Measurements from ENCODE around the gene PAX9.

Gene PAX9

DNA sequence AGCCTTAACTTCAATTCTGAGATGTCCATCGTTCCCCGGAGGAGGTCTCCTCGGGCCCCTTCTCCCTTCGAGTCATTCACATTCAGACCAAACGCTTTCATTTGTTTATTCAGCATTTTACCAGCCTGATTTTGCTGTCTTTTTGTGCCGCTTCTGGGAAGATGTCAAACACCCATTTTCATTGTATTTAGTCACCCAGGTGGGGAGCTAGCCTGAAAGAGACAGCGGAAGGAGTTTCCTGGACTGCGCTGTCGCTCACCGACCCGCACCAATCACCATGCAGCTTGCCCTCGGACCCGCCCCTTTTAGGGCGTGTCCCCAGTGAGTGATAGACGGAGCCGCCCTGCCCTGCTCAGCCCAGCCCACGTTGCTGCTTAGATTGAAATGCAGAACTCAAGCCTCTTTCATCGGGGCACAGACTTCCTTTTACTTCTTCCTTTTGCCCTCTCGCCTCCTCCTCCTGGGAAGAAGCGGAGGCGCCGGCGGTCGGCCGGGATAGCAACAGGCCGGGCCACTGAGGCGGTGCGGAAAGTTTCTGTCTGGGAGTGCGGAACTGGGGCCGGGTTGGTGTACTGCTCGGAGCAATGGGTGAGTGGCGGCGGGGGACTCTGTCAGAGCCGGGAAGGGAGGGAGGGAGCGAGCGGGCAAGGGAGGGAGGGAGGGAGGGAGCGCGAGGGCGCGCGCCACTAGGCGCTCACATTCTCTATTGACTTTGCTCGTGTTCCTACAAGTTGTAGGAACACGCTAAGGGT lies at the start of gene PAX9:
Gene PAX9 (plus strand): TSS at position 355 of the 752 bp plus-strand sequence. CDS start 230 bp downstream, at position 585.
- peak within 1 kb of the TSS; percentile 57; the same call in 1 of the 2 replicates for H3K9ac ChIP-seq (ENCODE audit: low read depth, low read length)
- no peaks in the 10 kb centered on the region for H3K9me3 ChIP-seq (ENCODE audit: control insufficient read depth, insufficient read depth, low read length)
- H3K4me1 ChIP-seq (ENCODE audit: insufficient read depth, low read length), result peaks cover 9% of the 10 kb centered on the region; the same call in 1 of the 2 replicates
- no peaks in the 10 kb centered on the region for H3K36me3 ChIP-seq (ENCODE audit: insufficient read depth, low read length)

- Histone ChIP-seq H3K4me1 (ENCODE audit: insufficient read depth, low read length) (no peaks in the 10 kb centered on the region), H3K9me3 (ENCODE audit: control insufficient read depth, insufficient read depth, low read length) (peaks cover 3% of the 10 kb centered on the region; the same call in 1 of the 2 replicates), H3K9ac (ENCODE audit: low read depth, low read length) (no peak overlapping the region), H3K36me3 (ENCODE audit: insufficient read depth, low read length) (no peaks in the 10 kb centered on the region)
These were observed 43.8 kb upstream of the PAX9 start for GRCh38 chr14:36617824-36618223.

DNA sequence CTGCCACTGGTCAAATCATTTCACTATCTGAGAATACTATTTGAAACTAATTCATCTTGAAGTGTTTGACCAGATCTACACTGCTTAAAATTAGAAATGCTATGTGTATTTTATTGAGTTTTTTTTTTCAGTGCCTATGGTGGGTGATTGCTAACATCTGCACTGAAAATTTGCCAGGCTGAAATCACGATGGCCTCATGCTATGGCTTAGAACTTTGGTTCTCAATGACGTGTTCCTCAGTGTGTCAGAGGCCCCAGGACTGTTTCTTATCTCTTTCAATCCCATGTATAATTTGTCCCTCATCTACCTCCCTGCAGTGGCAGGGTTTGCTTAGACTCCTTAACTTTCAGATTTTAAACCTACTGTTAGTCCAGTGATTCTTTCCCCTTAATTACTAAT lies 43.0 kb upstream of the PAX9 start:
- Histone ChIP-seq H3K9me3 (ENCODE audit: control insufficient read depth, insufficient read depth, low read length) (peaks cover 3% of the 10 kb centered on the region; the same call in 1 of the 2 replicates), H3K9ac (ENCODE audit: low read depth, low read length) (no peak overlapping the region), H3K4me1 (ENCODE audit: insufficient read depth, low read length) (no peaks in the 10 kb centered on the region), H3K36me3 (ENCODE audit: insufficient read depth, low read length) (no peaks in the 10 kb centered on the region)

DNA sequence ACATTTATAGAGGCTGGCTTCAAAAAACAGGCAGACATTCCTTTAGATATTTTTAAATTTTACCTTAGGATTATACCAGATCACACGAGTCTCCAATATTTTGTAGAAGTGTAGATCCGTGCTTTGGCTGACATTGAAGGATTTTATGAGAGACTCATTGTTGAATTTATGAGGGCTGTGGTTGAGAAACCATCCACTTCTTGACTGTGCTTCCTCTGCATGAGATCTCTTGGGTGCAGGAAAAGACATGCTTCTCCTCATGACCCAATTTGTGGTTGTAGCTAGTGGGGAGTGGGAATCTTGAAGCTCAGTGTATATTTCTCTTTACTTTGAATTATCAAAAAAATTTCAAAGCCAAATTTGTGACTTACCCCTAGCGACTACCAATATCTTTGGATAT lies 42.5 kb upstream of the PAX9 start:
- H3K9me3 ChIP-seq (ENCODE audit: control insufficient read depth, insufficient read depth, low read length), result peaks cover 3% of the 10 kb centered on the region; the same call in 1 of the 2 replicates
- no peak overlapping the region for H3K9ac ChIP-seq (ENCODE audit: low read depth, low read length)
- H3K4me1 ChIP-seq (ENCODE audit: insufficient read depth, low read length), result no peaks in the 10 kb centered on the region
- H3K36me3 ChIP-seq (ENCODE audit: insufficient read depth, low read length), result no peaks in the 10 kb centered on the region

- no peak overlapping the region for H3K9ac ChIP-seq (ENCODE audit: low read depth, low read length)
- no peaks in the 10 kb centered on the region for H3K4me1 ChIP-seq (ENCODE audit: insufficient read depth, low read length)
- H3K9me3 ChIP-seq (ENCODE audit: control insufficient read depth, insufficient read depth, low read length), result peaks cover 3% of the 10 kb centered on the region; the same call in 1 of the 2 replicates
- H3K36me3 ChIP-seq (ENCODE audit: insufficient read depth, low read length), result no peaks in the 10 kb centered on the region
These were observed 41.8 kb upstream of the PAX9 start for GRCh38 chr14:36619853-36620252.

- Histone ChIP-seq H3K9me3 (ENCODE audit: control insufficient read depth, insufficient read depth, low read length) (peaks cover 3% of the 10 kb centered on the region; the same call in 1 of the 2 replicates), H3K36me3 (ENCODE audit: insufficient read depth, low read length) (no peaks in the 10 kb centered on the region), H3K9ac (ENCODE audit: low read depth, low read length) (no peak overlapping the region), H3K4me1 (ENCODE audit: insufficient read depth, low read length) (no peaks in the 10 kb centered on the region)
These were observed 36.6 kb upstream of the PAX9 start for GRCh38 chr14:36625014-36625413.

- H3K9ac ChIP-seq (ENCODE audit: low read depth, low read length), result no peak overlapping the region
- H3K36me3 ChIP-seq (ENCODE audit: insufficient read depth, low read length), result no peaks in the 10 kb centered on the region
- H3K4me1 ChIP-seq (ENCODE audit: insufficient read depth, low read length), result no peaks in the 10 kb centered on the region
- H3K9me3 ChIP-seq (ENCODE audit: control insufficient read depth, insufficient read depth, low read length), result peaks cover 3% of the 10 kb centered on the region; the same call in 1 of the 2 replicates
These were observed 36.2 kb upstream of the PAX9 start for GRCh38 chr14:36625436-36625835.

GRCh38 chr14:36626151-36626550 lies 35.5 kb upstream of the PAX9 start:
- Histone ChIP-seq H3K9me3 (ENCODE audit: control insufficient read depth, insufficient read depth, low read length) (peaks cover 3% of the 10 kb centered on the region; the same call in 1 of the 2 replicates), H3K4me1 (ENCODE audit: insufficient read depth, low read length) (no peaks in the 10 kb centered on the region), H3K36me3 (ENCODE audit: insufficient read depth, low read length) (no peaks in the 10 kb centered on the region), H3K9ac (ENCODE audit: low read depth, low read length) (no peak overlapping the region)

GRCh38 chr14:36627981-36628380 lies 33.7 kb upstream of the PAX9 start:
- H3K9ac ChIP-seq (ENCODE audit: low read depth, low read length), result no peak overlapping the region
- no peaks in the 10 kb centered on the region for H3K4me1 ChIP-seq (ENCODE audit: insufficient read depth, low read length)
- H3K9me3 ChIP-seq (ENCODE audit: control insufficient read depth, insufficient read depth, low read length), result no peaks in the 10 kb centered on the region
- no peaks in the 10 kb centered on the region for H3K36me3 ChIP-seq (ENCODE audit: insufficient read depth, low read length)

DNA sequence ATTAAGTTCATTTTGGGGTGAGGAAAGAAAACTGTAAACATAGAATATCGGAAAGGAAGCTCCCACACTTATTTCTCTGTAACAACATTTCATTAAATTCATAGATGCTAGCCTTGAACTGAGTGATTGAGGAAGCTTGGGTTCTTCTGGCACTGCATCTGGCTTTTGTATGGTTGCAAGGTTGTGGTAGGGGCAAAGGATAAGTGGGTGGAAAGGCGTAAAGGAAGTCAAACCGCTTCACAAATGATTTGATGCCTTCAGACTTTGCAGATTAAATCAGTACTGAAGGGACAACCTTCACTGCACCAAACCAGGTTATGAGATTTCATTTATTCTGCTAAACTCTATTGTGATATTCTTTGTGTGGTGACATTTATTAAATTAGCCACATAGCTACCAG lies 28.1 kb upstream of the PAX9 start:
- Histone ChIP-seq H3K9ac (ENCODE audit: low read depth, low read length) (no peak overlapping the region), H3K4me1 (ENCODE audit: insufficient read depth, low read length) (no peaks in the 10 kb centered on the region), H3K36me3 (ENCODE audit: insufficient read depth, low read length) (no peaks in the 10 kb centered on the region), H3K9me3 (ENCODE audit: control insufficient read depth, insufficient read depth, low read length) (no peaks in the 10 kb centered on the region)

DNA sequence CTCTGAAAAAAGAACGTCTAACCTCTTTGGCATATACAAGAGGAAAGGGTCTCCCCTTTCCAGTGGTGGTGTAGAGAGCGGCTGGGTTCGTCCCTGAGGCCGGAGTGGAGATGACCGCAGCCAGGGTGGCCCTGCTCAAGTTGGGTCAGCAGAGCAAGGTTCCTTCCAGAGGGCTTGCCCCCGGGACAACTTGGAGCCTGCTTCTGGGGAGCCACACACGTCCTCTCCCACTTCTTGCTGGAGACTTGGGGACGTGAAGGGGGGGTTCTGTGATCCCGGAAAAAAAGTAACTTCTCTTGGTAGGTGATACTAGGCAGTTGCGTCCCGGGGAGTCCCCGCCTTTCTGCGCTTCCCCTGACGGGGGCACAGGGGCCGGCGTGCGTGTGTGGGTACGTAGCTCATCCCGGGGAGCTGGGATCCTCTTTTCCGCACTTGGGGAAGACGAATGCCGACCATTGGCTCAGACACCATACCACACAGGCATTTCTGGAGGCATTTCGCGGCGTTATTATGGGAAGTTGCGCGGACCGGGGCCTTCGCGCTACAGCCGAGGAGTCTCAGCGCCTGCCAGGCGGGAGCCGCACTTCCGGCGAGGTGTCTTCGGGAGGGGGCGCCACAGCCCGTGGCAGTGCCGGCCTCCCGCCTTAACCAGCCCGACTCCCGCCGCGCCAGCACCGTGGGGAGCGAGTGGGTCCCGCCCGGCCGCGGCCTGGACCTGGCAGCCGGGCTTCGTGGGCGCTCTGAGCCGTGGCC lies 14.8 kb upstream of the PAX9 start:
- no peaks in the 10 kb centered on the region for H3K36me3 ChIP-seq (ENCODE audit: insufficient read depth, low read length)
- H3K4me1 ChIP-seq (ENCODE audit: insufficient read depth, low read length), result no peaks in the 10 kb centered on the region
- peak overlapping the region; percentile 36; the same call in 1 of the 2 replicates for H3K9ac ChIP-seq (ENCODE audit: low read depth, low read length)

DNA sequence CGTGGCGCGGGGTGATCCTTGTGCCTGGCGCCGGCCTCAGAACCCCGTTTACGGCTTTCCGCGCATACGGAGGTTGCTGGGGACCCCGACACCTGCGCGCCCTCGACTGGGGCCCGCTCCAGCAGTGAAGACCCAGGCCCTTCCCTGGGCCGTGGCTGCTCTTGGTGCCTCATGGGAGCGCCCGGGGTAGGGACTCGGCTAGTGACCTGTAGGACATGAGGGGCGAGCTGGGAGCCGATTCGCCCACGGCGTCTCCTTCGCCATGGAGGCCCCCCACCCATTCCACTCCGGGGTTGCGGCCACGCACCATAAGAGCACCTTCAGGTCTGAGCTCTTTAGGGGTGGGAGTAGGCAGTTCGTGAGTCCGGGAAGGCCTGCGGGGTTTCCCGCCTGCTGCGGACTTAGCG lies 14.2 kb upstream of the PAX9 start:
- Histone ChIP-seq H3K9ac (ENCODE audit: low read depth, low read length) (peak overlapping the region; percentile 36; the same call in 1 of the 2 replicates), H3K9me3 (ENCODE audit: control insufficient read depth, insufficient read depth, low read length) (no peaks in the 10 kb centered on the region), H3K36me3 (ENCODE audit: insufficient read depth, low read length) (no peaks in the 10 kb centered on the region), H3K4me1 (ENCODE audit: insufficient read depth, low read length) (no peaks in the 10 kb centered on the region)

More for the DNA sequence above, 14.8 kb upstream of the PAX9 start:
- no peaks in the 10 kb centered on the region for H3K9me3 ChIP-seq (ENCODE audit: control insufficient read depth, insufficient read depth, low read length)

DNA sequence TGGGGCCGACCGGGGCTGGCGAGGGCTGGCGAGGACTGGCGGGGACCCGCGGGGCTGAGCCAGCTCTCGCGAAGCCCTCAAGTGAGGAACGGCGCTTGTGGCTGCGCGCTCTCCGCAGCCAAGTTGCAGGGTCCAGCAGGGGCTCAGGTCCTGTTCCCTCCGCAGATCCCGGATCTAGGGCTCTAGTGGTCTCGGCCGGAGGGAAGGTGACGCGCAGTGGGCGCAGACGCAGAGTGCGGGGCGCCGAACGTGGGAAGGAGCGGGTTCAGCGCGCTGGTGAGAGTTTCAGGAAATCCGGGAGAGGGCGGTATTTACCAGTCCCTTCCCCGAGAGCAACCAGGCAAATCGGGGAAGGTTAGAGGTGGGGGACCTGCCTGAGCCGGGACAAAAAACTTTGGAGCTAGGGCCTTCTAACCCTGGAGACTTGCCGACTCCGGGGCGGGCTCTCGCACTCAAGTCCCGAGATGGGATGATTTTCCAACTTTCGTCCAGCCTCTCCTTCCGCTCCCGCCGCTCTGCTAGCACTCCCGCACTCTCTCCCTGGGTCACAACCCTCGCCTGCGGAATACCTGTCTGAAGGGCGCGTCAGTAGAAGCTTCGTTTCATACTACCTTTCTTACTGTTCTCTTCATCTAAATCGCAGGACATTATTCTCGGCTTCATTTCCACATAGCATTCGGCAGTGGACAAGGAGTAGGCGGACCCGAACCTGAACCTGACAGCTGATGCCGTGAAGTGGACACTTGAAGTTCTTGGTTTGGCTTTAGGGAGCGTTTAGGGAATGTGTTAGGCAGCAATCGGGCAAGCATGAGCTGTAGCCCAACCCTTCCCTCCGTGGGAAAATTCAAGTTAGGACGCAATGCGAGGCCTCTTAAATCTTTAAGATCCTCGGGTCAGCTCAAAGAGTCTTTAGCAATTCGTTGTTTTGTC lies 13.6 kb upstream of the PAX9 start:
- no peaks in the 10 kb centered on the region for H3K36me3 ChIP-seq (ENCODE audit: insufficient read depth, low read length)
- no peaks in the 10 kb centered on the region for H3K4me1 ChIP-seq (ENCODE audit: insufficient read depth, low read length)
- H3K9me3 ChIP-seq (ENCODE audit: control insufficient read depth, insufficient read depth, low read length), result no peaks in the 10 kb centered on the region
- H3K9ac ChIP-seq (ENCODE audit: low read depth, low read length), result peak overlapping the region; percentile 36; the same call in 1 of the 2 replicates
